Measurements from ENCODE around the gene TSR2. TPM values are rescaled to one million over a fixed set of nuclear protein-coding genes. Genes with fewer than 3 reads are reported as not detected.

TSR2 gene
- 12.2 and 17.2 TPM in 2 replicates for total RNA-seq

DNA sequence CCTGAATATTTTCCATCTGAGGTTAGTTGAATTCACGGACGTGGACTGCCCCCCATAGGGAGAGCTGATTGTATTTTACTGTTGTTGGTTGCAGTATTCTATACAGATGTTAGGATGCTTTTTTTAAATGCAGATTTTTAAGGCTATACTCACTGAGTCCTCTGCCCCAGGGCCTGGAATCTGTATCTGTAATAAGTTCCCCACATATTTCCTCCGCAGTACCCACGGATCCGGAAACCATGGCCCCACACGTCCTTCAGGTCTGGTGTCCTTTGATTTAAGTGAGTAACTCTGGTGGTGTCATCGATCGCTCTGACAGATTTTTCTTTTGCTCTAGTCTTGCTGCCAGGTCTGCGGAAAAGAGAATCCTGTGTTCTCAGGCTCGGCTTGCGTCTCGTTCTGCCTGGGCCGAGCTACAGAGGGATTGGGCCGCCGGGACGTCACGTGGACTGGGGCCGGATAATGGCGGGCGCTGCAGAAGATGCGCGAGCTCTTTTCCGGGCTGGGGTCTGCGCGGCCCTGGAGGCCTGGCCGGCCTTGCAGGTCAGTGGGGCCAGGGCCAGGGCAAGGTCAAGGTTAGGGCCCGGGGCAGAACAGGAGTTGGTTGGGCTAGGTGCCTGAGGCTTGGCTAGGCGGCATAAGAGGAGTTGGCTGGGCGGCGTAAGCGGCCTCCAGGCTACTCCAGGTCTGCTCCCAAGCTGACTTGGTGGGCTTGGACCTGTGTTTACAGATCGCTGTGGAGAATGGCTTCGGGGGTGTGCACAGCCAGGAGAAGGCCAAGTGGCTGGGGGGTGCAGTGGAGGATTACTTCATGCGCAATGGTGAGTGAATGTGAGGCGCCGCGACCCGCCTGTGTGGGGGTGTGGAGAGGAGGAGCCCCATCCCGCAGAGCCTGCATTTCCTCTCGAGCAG lies at the start of gene TSR2:
Gene TSR2, plus strand, starts transcription at position 445 of the 912 bp plus-strand sequence. Its CDS starts 18 bp downstream, at position 463.
- peak; percentile 62 for DNase-seq (ENCODE audit: extremely low read depth, low read depth, low spot score)

DNA sequence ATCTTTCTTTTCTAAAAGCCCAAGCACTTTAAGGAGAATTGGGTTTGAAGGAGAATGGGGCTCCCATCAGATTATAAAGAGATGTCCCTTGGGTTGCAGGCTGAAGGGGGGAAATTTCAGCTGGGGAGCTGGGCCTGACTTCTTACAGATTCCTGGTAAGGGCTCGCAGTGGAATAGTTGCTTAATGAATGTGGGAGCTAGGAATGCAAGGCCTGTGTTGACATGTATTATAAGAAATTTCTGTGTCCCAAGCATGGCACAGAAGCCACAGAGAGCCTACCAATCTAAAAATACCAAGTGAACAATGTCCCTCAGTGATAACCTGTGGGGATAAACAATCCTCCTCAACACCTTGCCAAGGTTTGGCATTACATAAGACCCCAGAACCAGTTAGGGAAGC lies 43.1 kb upstream of the TSR2 start:
- no peak for DNase-seq (ENCODE audit: extremely low read depth, low read depth, low spot score)

- DNase-seq (ENCODE audit: extremely low read depth, low read depth, low spot score): no peak
Measured at GRCh38 chrX:54407266-54407665, 32.9 kb upstream of the TSR2 start.

DNA sequence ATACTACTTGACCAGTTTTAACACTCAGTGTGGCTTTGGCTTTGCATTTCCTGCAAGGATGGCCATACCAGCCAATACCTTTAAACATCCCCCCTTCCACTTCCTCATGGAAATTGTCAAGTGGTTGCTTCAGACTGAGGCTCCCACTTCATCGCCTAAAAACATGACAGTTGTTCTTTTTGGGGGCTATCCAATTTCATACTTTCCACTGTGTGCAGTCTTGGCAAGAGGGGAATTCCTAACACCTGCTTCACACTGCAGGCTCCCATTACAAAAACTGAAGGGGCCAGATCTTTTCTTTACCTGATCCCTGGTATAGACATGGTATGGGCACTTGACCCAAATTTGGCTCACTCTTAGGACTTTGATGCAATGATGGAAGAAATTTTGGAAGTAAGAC lies 28.5 kb upstream of the TSR2 start:
- no peak for DNase-seq (ENCODE audit: extremely low read depth, low read depth, low spot score)

GRCh38 chrX:54413753-54414152 lies 26.5 kb upstream of the TSR2 start:
- DNase-seq (ENCODE audit: extremely low read depth, low read depth, low spot score): no peak

- no peak for DNase-seq (ENCODE audit: extremely low read depth, low read depth, low spot score)
Measured at GRCh38 chrX:54415534-54416350, 24.5 kb upstream of the TSR2 start.

GRCh38 chrX:54416965-54417364 lies 23.2 kb upstream of the TSR2 start:
- no peak for DNase-seq (ENCODE audit: extremely low read depth, low read depth, low spot score)

GRCh38 chrX:54419559-54420302 lies 20.5 kb upstream of the TSR2 start:
- no peak for DNase-seq (ENCODE audit: extremely low read depth, low read depth, low spot score)

- no peak for DNase-seq (ENCODE audit: extremely low read depth, low read depth, low spot score)
Measured at GRCh38 chrX:54422168-54422567, 18.0 kb upstream of the TSR2 start.

- DNase-seq (ENCODE audit: extremely low read depth, low read depth, low spot score): no peak
Measured at GRCh38 chrX:54423161-54423888, 16.9 kb upstream of the TSR2 start.

DNA sequence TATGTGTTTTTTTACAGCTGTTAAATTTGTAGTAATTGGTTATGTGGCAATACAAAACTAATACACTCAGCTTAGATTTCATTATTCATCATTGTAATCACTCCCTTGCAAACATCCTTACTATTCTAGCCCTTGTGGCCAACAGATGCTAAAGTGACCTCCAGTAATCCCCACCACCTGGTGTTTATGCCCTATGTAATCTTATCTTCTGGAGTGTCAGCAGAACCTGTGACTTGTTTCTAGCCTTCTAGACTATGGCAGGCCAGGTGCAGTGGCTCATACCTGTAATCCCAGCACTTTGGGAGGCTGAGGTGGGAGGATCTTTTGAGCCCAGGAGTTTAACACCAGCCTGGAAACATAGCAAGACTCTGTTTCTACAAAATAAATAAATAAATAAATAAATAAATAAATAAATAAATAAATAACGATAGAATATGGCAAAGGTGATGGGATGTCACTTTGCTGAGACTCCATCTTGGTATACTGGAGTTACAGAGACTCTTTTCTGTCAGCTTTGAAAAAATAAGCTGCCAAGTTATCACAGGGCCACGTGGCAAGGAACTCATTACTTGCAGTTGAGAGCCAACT lies 12.3 kb upstream of the TSR2 start:
- DNase-seq (ENCODE audit: extremely low read depth, low read depth, low spot score): no peak

DNA sequence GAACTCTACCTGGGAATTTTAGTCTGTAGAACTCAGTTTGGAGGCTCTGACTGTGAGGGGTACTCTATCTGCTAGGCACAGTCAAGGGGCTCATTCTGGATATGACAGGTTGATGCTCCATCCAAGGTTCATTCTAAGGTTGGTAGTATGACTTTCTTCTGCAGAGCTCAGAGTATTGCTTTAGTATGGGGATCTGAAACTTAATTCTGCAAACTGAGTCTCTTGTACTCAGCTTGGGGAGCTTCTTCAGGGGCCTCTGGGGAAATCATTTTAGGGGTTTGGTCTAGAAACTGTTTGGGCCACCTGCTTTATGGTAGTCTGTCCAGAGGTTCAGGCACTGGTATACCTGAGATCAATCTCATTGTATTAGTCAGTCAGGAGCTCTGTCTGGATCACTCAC lies 9.7 kb upstream of the TSR2 start:
- DNase-seq (ENCODE audit: extremely low read depth, low read depth, low spot score): no peak

- no peak for DNase-seq (ENCODE audit: extremely low read depth, low read depth, low spot score)
Measured at GRCh38 chrX:54435121-54435520, 5.1 kb upstream of the TSR2 start.

- DNase-seq (ENCODE audit: extremely low read depth, low read depth, low spot score): no peak
Measured at GRCh38 chrX:54442790-54443189, 2.6 kb downstream of the TSR2 start.

- no peak for DNase-seq (ENCODE audit: extremely low read depth, low read depth, low spot score)
Measured at GRCh38 chrX:54444752-54445151, 4.5 kb downstream of the TSR2 start.

DNA sequence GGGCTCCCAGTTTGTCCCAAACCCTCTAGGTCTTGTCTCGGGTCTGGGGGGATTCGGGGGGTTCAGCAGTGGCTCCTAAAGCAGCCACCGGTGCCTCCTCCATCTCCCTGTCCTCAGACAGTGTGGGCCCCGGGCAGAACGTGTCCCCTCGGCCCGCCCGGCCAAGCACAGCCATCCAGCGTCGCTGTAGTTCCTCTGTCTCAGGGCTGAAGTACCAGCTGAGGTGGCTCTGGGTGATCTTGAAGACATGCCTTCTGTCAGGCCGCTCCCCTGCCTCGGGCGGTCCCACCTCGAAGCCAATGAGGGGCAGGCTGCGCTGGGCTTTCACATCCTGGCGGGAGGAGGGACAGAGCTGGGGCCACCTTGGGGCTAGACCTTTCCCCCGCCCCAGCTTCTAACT lies 5.9 kb downstream of the TSR2 start:
- no peak for DNase-seq (ENCODE audit: extremely low read depth, low read depth, low spot score)

DNA sequence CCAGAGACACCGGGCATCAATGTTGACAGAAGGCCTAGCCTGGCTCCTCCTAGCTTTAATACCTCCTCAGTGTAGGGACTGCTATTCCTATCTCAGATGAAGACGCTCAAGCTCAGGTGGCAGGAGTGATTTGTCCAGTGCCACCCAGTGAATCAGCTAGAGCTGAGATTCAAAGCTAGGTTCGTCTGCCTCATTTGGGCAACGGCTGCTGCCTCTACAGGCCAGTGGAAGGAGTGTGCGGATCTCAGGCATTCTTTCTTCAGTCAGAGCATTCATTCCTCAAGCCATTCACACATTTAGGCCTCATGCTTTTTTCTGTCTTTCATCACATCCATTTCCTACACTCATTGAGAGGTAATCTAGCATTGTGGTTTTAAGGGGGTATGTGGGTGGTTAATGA lies 7.3 kb downstream of the TSR2 start:
- DNase-seq (ENCODE audit: extremely low read depth, low read depth, low spot score): no peak

GRCh38 chrX:54449929-54450328 lies 9.7 kb downstream of the TSR2 start:
- DNase-seq (ENCODE audit: extremely low read depth, low read depth, low spot score): no peak

DNA sequence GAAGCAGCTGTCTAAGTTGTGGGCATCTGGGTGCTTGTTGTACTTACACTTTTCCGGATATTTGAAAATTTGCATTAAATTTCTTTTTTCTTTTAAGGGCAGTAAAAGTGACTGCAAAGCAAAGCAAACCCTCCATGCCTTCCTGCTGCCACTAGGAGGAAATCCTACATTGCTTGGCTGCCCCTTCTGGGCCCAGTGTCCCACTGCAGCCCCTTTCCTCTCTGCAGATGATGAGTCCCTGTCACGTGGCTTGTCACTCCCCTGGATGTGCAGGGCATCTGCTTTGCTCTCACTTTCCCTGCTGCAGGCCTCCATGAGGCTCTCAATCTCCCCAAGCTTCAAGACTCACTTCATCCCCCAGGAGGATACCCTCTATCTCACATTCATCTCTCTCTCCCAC lies 12.7 kb downstream of the TSR2 start:
- DNase-seq (ENCODE audit: extremely low read depth, low read depth, low spot score): no peak

Data from glomerular endothelial cell (primary cell).